Duodenal mucosa (tissue), 2 donors: ENCODE results near the gene CNTNAP2.
"Not testable (repeated sequence)": the region's sequence is repeated elsewhere in the genome, so short reads cannot be mapped to it uniquely, and the experiment has no call there.

Experiments
- H3K27ac ChIP-seq: one replicate; pipeline ENCODE4 v1.7.0; 2013; ENCODE audit warnings: low read depth, low read length
- H3K27me3 ChIP-seq, 2 donors: one replicate each; pipeline ENCODE4 v1.7.0; 2013; ENCODE audit warnings: low read length in 2 of 2, control low read depth in 1 of 2; ENCODE audit not compliant: insufficient read depth in 2 of 2, control insufficient read depth in 1 of 2
- H3K36me3 ChIP-seq, 2 donors: one replicate each; pipeline ENCODE4 v1.7.0; 2013; ENCODE audit warnings: low read length in 2 of 2, control low read depth in 1 of 2; ENCODE audit not compliant: insufficient read depth in 2 of 2, control insufficient read depth in 1 of 2
- H3K4me1 ChIP-seq, 2 donors: one replicate each; pipeline ENCODE4 v1.7.0; 2013; ENCODE audit warnings: low read length in 2 of 2, control low read depth in 1 of 2; ENCODE audit not compliant: insufficient read depth in 2 of 2, control insufficient read depth in 1 of 2
- H3K4me3 ChIP-seq, 2 donors: one replicate each; pipeline ENCODE4 v1.7.0; 2013; ENCODE audit warnings: low read length in 2 of 2, low read depth in 1 of 2
- H3K9ac ChIP-seq, 2 donors: one replicate each; pipeline ENCODE4 v1.7.0; 2013; ENCODE audit warnings: low read length in 2 of 2, low read depth in 1 of 2
- H3K9me3 ChIP-seq, 2 donors: one replicate each; pipeline ENCODE4 v1.7.0; 2013; ENCODE audit warnings: low read length in 2 of 2, control low read depth in 1 of 2; ENCODE audit not compliant: control insufficient read depth in 1 of 2

CNTNAP2 gene

GRCh38 chr7:148277042-148277660, 2160.6 kb downstream of the CNTNAP2 start:
- H3K36me3 ChIP-seq = no peaks in the 10 kb centered on the region
- no peaks in the 10 kb centered on the region for H3K27me3 ChIP-seq
- no peaks in the 10 kb centered on the region for H3K4me1 ChIP-seq
- no peak overlapping the region for H3K4me3 ChIP-seq
- no peaks in the 10 kb centered on the region for H3K9me3 ChIP-seq
- H3K27ac ChIP-seq = no peak overlapping the region
- H3K9ac ChIP-seq = no peak overlapping the region

- H3K9me3 ChIP-seq = no peaks in the 10 kb centered on the region
- H3K9ac ChIP-seq = no peak overlapping the region
- H3K4me3 ChIP-seq = no peak overlapping the region
- no peak overlapping the region for H3K27ac ChIP-seq
- H3K4me1 ChIP-seq = no peaks in the 10 kb centered on the region
- no peaks in the 10 kb centered on the region for H3K27me3 ChIP-seq
- H3K36me3 ChIP-seq = no peaks in the 10 kb centered on the region
Measured at GRCh38 chr7:148286150-148286549, 2169.5 kb downstream of the CNTNAP2 start.

GRCh38 chr7:148287538-148287937, 2170.9 kb downstream of the CNTNAP2 start:
- Histone ChIP-seq H3K36me3 (no peaks in the 10 kb centered on the region), H3K27ac (no peak overlapping the region), H3K4me3 (no peak overlapping the region), H3K9me3 (no peaks in the 10 kb centered on the region), H3K27me3 (no peaks in the 10 kb centered on the region), H3K9ac (no peak overlapping the region), H3K4me1 (no peaks in the 10 kb centered on the region)

GRCh38 chr7:148288592-148289151, 2172.1 kb downstream of the CNTNAP2 start:
- no peak overlapping the region for H3K4me3 ChIP-seq
- H3K4me1 ChIP-seq = no peaks in the 10 kb centered on the region
- no peaks in the 10 kb centered on the region for H3K9me3 ChIP-seq
- H3K9ac ChIP-seq = no peak overlapping the region
- H3K27me3 ChIP-seq = peaks cover 0 to 4% of the 10 kb centered on the region in 2 donors
- no peak overlapping the region for H3K27ac ChIP-seq
- no peaks in the 10 kb centered on the region for H3K36me3 ChIP-seq

- H3K9me3 ChIP-seq = no peaks in the 10 kb centered on the region
- H3K27me3 ChIP-seq = peaks cover 0 to 4% of the 10 kb centered on the region in 2 donors
- no peak overlapping the region for H3K4me3 ChIP-seq
- no peak overlapping the region for H3K9ac ChIP-seq
- H3K27ac ChIP-seq = no peak overlapping the region
- H3K36me3 ChIP-seq = no peaks in the 10 kb centered on the region
- no peaks in the 10 kb centered on the region for H3K4me1 ChIP-seq
Measured at GRCh38 chr7:148289630-148290029, 2173.0 kb downstream of the CNTNAP2 start.

GRCh38 chr7:148290538-148290937, 2173.9 kb downstream of the CNTNAP2 start:
- Histone ChIP-seq H3K36me3 (no peaks in the 10 kb centered on the region), H3K27ac (no peak overlapping the region), H3K4me1 (no peaks in the 10 kb centered on the region), H3K9me3 (no peaks in the 10 kb centered on the region), H3K4me3 (no peak overlapping the region), H3K9ac (no peak overlapping the region), H3K27me3 (peaks cover 0 to 4% of the 10 kb centered on the region in 2 donors)

GRCh38 chr7:148291799-148292198, 2175.2 kb downstream of the CNTNAP2 start:
- no peaks in the 10 kb centered on the region for H3K36me3 ChIP-seq
- H3K27ac ChIP-seq = no peak overlapping the region
- no peaks in the 10 kb centered on the region for H3K4me1 ChIP-seq
- peaks cover 0 to 4% of the 10 kb centered on the region in 2 donors for H3K27me3 ChIP-seq
- H3K4me3 ChIP-seq = no peak overlapping the region
- H3K9me3 ChIP-seq = no peaks in the 10 kb centered on the region
- H3K9ac ChIP-seq = no peak overlapping the region

- H3K4me3 ChIP-seq = no peak overlapping the region
- peaks cover 0 to 4% of the 10 kb centered on the region in 2 donors for H3K27me3 ChIP-seq
- no peak overlapping the region for H3K9ac ChIP-seq
- no peak overlapping the region for H3K27ac ChIP-seq
- H3K36me3 ChIP-seq = no peaks in the 10 kb centered on the region
- H3K9me3 ChIP-seq = no peaks in the 10 kb centered on the region
- H3K4me1 ChIP-seq = peaks cover 0 to 5% of the 10 kb centered on the region in 2 donors
Measured at GRCh38 chr7:148296994-148297644, 2180.5 kb downstream of the CNTNAP2 start.

- not testable (repeated sequence) for H3K27ac ChIP-seq, H3K36me3 ChIP-seq, H3K4me3 ChIP-seq, H3K9me3 ChIP-seq, H3K9ac ChIP-seq, H3K4me1 ChIP-seq, H3K27me3 ChIP-seq
Measured at GRCh38 chr7:148298768-148299167, 2182.2 kb downstream of the CNTNAP2 start.

- Histone ChIP-seq H3K27me3 (no peaks in the 10 kb centered on the region), H3K9me3 (no peaks in the 10 kb centered on the region), H3K36me3 (no peaks in the 10 kb centered on the region), H3K9ac (no peak overlapping the region), H3K4me1 (peaks cover 0 to 9% of the 10 kb centered on the region in 2 donors), H3K4me3 (no peak overlapping the region), H3K27ac (no peak overlapping the region)
Measured at GRCh38 chr7:148299350-148300276, 2183.0 kb downstream of the CNTNAP2 start.
